GM21717 (cell line): ENCODE data around the gene ASPDH.

Experiments used
- ATAC-seq: cut with Tn5 transposase; IDR thresholded peaks from one replicate; pipeline ENCODE4 v1.9.1; 2021; ENCODE audit warnings: mild to moderate bottlenecking, moderate library complexity; ENCODE audit not compliant: unreplicated experiment

Gene ASPDH

DNA sequence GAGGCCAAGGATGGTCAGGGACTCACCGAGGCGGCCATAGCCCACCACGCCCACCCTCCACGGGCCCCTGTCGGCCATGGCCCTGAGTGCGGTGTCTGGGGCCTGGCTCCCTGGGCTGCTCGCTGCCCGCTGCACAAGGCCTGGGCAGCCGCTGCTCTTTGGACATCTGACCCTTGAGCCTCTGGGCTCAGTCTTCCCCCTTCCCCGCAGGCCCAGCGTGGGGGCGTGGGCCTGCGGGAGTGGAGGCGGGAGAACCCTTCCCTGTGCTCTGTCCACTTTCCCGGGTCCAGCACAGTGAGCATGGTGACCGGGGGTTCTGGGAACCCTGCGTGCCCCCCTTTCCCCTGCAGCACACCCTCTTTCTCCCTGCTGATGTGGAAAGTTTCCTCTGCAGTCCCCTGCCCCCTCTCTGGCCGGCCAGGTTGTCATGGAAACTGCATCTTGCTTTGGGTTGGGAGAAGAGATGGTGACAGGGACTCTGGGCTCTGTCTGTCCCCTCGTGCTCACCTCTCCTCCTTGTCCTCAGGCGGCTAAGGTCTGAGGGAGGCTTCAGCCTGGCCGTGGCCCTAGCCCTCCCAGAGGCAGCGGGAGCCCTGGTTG is at the start of gene ASPDH:
Gene ASPDH, minus strand, starts transcription at position 168 of the 600 bp plus-strand sequence. Its CDS starts 90 bp downstream, at position 78.
- ATAC-seq: no peak

DNA sequence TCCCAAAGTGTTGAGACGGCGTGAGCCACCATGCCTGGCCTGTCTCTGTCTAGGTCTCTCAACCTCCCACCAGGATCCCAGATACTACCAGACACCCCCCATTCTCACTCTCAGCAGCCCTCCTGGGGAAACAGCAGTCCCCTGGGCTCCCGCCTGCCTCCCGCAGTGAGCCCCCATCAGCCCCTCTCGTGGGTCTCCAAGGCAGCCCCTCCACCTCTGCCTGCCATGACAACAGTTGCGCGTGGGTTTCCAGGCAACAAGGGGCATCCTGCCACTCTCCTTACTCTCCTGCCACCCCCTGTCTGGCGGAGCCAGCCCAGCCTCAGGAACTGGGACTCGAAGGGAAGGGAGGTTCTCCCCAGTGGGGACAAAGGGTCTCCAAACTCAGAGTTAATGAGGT is 49.3 kb upstream of the ASPDH start:
- no peak for ATAC-seq

DNA sequence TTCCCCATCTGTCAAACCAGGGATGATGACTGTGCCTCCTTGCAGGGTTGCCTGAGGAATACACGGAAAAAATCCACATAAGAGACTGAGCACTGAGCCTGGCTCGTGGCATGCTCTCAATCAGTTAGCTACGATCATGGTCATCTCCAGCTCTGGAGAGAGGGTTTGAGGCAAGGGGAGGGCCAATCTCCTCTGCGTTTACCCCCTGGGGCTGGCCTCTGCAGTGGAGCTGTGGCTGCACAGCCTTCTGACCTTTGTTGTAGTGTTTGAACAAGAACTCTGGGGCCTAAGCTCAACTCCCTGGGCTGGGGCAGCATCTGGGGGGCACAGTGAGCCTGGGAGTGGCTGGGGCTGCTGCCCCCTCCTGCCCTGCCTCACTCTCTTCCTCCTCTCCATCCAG is 48.6 kb upstream of the ASPDH start:
- ATAC-seq: no peak

DNA sequence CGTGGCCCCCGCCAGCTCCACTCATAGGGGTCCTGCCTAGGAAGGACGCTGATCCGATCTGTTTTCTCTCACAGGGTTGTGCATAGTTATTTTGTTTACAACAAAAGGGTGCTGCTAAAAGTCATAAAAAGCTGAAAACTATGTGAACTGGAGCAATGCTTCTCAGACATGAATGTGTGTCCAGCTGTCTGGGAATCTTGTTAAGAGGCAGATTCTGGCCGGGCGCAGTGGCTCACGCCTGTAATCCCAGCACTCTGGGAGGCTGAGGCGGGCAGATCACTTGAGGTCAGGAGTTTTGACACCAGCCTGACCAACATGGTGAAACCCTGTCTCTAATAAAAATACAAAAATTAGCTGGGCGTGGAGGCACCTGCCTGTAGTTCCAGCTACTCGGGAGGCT is 45.9 kb upstream of the ASPDH start:
- ATAC-seq: no peak

DNA sequence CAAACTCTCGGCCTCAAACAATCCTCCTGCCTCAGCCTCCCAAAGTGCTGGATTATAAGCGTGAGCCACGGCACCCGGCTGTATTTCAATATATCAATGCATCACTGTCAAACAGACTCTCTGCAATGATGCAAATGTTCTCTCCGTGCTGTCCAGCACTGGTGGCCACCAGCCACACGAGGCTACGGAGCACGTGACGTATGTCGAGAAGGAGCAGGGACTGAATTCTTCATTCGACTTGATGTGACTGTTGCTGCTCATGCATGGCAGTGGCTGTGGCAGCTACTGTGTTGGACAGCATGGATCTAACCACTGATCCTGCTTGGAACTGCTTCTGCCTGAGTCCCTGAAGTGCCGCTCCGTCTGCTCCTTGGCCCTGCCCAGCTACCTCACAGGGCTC is 44.7 kb upstream of the ASPDH start:
- no peak for ATAC-seq

DNA sequence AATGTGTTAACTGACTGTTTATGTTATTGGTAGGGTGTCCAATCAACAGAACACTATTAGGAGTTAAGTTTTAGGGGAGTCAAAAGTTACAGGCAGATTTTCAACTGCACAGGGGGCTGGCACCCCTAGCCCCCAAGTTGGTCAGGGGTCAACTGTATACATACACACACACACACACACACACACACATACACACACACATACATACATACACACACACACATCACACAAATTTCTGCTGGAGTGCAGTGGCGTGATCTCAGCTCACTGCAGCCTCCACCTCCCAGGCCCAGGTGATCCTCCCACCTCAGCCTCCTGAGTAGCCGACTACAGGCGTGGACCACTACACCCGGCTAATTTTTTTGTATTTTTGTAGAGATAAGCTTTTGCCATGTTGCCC is 44.3 kb upstream of the ASPDH start:
- no peak for ATAC-seq

DNA sequence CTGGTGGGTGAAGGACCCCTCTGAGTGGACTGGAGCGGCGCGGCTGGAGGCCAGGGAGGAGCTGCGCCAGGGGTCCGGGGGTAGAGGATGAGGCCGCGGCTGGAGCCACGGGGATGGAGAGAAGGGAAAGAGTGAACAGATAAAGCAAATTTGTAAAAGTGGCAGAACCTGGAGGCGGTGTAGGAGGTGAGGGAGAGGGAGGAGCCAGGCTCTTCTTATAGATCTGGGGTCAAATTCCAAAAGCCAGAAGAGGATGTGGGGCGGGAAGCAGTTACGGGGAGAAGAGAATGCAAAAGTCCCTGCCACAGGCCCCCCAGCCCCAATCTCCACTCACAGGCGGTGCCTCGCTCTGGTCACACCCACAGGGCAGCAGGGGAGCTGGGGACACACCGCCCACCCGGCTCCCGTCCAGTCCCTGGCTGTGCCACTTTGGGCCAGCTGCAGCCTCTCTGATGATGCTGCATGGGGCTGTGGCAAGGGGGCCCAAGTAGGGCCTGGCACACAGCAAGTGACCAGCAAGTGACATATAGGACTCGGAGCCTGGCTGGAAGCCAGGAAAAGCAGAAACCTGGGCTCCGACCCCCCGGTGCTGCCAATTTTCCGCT is 43.4 kb upstream of the ASPDH start:
- ATAC-seq: no peak

DNA sequence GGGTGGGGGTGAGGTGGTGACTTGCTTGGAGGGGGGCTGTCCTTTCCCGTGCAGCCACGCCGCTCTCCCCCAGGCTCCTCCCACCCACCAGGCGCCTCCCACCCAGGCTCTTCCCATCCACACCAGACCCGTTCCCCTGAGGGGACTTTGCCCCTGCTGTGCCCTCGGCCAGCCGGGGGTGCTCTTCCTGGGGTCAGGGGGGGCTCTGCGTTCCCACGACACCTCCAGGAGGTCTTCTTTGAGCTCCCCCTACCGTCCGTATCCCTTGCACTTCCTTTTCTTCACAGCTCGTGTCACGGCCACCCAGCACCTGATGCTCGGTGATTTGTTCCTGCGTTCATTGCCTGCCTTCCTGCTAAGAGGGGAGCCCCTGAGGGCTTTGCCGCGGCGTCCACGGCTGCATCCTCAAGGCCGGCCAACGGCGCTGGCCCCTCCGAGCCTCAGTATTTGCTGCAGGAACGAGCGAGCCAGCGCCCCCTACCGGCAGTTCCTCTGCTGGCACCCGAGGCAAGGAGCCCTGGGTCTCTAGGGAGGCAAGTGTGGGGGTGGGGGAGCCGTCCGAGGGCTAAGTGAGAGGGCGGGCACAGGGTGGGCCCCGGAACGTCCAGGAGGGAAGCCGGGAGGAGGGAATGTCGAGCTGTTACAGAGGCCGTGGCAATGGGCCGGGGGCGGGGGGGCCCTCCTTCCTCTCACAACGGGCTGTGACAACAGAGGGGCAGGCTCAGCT is 42.7 kb upstream of the ASPDH start:
- ATAC-seq: no peak

DNA sequence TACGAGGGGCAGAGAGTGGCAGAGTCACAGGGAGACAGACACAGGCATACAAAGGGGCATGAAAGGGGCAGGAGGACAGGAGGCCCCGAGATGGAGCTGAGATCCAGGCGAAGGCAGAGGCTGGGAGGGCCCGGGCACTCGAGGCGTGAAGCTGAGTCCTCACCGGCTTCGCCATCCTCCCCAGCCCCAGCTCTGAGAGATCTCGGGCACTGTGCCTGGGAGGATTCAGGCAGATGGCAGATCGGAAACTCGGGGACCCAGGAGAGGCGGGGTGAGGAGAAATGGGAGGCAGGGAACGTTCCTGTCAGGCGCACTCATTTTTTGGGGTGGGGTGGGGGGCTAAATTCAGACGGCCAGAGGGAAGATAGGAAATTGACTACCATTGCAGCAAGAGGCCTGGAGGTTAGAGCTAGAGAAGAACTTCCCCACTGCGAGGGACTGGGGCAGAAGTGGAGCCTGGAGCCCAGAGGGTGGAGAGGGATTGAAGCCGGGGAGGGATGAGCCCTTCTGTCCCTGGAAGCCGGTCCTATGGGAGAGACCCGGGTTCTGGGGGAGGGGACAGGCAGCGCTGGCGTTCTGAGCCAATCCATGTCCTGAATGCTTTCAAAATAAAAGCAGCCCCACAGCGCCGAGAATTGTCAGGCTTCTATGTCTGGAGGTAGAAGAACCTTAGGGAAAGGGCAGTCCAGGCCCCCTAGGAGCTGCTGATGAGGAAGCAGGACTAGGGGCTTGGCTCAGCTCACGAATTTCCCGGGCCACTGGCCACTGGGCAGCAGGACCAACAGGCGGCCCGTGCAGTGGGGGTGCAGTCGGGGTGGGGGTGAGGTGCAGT is 42.0 kb upstream of the ASPDH start:
- no peak for ATAC-seq

DNA sequence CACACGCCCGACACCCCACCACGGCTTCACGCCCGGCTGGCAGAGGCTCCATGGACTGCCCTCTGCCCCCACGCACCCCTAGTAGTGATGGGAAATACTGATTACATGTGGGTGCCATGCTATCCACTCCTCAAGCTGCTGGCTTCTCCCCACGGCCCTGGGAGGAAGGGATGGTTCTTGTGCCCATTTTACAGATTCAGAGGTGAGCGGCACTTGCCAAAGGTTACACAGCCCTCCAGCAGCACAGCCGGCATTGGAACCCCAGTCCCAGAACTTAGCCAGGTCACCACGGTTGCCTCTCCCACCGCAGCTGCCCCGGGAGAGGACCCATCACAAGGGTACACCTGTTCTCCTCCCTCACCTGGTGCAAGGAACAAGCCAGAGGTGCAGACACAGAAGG is 41.3 kb upstream of the ASPDH start:
- ATAC-seq: no peak

DNA sequence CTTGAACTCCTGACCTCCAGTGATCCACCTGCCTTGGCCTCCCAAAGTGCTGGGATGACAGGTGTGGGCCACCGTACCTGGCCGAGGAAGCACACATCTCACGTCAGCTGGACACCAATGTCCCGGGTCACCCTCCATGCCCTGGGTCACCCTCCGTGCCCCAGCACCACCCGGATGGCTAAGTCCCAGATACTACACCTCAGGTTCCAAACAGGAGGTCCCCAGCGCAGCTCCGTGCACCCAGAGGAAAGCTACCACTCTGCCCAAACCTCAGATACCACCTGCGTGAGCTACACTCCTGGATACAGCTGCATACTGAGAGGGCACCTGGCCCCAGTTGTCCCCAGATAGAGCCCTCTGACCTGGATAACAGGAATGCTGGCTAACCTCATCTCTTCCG is 40.5 kb upstream of the ASPDH start:
- no peak for ATAC-seq

DNA sequence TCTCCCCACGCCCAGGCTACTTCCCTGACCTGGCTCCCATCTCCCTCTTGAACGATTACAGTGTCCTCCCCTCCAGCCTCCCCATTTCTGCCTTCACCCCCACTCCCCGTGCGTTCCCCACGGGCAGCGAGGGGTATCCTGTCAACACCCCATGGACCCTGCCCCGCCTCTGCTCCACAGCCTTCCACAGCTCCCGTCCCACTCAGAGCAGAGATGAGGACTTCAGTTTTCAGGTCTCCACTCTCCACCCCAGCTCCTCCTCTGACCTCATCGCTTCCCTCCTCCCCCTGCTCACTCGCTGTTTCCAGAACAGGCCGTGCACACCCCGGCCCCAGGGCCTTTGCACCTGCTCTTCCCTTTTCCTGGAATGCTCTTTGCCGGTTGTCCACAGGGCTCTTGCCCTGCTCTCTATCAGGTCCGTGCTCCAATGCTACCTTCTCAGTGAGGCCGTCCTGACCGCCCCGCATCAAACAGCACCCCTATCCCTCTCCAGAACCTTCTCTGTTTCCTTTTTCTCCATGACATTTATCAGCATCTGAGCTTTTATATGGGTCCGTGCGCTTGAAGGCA is 39.5 kb upstream of the ASPDH start:
- no peak for ATAC-seq

DNA sequence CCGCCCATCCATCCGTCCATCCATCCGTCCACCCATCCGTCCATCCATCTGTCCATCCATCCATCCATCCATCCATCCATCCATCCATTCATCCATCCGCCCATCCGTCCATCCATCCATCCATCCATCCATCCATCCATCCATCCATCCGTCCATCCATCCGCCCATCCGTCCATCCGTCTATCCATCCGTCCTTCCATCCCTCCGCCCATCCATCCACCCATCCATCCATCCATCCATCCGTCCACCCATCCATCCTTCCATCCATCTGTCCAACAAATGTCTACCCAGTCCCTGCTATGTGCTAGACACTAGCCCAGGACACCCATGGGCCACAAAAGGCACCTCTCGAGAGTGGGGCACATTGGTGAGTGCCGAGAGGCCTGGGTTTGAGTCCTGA is 38.8 kb upstream of the ASPDH start:
- no peak for ATAC-seq

DNA sequence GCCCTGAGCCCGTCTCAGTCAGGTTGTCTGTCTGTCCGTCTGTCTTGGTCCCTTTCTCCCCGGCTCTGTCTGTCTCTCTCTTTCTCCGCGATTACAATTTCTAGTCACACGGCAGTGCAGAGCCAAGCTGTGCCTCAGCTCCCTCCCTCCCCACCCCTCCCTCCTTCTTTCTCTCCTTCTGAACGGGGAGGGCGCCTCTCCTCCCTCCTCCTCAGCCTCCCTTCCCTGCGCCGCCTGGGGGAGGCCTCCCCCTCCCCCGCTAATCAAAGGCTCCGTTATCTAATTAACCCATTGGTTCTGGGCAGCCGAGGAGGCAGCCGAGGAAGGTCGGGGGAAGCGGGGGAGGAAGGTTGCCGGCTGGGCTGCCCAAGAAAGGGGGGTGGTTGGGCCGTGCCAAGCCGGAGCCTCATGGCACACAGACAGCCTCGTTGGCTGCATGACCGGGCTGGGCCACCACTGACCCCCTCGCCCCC is 38.0 kb upstream of the ASPDH start:
- ATAC-seq: no peak

DNA sequence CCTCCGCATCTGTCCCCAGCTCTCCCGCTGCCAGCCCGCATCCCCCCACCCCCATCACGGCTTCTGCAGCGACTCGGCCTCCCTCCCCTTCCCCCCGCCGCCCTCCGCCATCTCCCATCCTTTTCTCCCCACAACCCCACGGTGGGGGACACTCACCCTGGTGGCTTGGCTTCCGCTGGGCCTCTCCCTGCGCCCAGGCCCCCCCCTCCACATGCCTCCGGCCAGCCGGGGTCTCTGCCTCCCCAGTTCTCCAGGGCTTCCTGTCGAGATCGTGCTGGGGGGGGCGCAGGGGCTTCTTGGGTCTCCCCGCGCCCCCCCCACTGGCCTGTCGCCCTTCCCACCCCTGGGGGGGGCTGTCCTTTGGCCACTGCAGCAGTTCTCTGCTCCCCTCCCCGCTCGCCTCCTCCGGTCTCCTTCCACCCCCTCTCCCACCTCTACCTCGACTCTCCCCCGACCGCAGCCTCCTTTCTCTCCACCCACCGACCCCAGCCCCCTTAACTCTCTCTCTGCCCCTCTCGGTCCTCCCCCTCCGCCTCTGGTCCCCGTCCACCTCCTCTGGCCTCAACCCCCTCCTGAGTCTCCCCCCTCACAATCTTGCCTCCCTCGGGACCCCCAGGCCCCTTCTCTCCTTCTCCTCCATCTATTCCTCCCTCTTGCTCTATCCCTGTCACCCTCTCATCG is 37.5 kb upstream of the ASPDH start:
- ATAC-seq: no peak

DNA sequence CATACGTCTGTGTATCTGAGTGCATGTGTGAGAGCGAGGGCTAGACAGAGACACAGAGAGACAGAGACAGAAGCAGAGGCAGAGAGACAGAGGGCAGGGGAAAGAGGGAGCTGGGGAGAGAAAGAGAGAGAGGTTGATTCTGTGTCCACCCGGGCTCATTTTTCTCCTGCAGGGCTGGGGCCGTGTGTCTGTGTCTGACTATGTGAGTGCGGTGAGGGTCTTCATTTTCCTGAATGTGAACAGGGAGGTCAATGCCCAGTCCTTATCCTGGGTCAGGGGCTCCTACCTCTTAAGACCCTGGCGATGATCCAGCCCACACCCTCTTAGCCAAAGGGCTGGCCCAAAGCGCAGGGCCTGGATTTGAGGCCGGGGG is 36.9 kb upstream of the ASPDH start:
- ATAC-seq: no peak

DNA sequence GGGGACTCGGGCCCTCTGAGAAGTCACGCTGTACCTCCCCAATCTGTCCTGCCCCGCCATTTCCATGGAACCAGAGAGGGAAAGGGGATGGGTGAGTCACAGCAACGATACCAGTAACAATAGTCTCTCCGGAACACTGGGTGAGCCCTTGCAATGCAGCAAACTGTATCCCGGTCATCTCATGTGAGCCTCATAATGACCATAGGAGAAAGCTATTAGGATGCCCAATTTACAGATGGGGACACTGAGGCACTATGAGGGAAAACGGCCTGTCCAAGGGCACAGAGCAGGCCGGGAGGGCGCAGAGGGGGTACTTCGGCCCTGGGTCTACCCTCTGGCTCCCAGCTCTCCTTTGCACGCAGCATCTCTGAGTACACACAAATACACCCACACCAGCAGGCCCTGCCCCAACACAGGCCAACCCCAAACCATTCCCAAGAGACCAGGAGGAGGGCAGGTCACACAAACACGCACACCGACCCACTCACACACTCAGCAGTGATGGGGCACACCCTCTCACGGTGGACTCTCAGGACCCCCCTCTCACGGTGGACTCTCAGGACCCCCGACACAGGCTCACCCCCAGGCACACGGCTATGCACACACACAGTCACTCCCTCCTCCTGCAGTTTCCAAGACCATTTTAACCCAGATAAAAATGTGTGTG is 36.3 kb upstream of the ASPDH start:
- no peak for ATAC-seq

DNA sequence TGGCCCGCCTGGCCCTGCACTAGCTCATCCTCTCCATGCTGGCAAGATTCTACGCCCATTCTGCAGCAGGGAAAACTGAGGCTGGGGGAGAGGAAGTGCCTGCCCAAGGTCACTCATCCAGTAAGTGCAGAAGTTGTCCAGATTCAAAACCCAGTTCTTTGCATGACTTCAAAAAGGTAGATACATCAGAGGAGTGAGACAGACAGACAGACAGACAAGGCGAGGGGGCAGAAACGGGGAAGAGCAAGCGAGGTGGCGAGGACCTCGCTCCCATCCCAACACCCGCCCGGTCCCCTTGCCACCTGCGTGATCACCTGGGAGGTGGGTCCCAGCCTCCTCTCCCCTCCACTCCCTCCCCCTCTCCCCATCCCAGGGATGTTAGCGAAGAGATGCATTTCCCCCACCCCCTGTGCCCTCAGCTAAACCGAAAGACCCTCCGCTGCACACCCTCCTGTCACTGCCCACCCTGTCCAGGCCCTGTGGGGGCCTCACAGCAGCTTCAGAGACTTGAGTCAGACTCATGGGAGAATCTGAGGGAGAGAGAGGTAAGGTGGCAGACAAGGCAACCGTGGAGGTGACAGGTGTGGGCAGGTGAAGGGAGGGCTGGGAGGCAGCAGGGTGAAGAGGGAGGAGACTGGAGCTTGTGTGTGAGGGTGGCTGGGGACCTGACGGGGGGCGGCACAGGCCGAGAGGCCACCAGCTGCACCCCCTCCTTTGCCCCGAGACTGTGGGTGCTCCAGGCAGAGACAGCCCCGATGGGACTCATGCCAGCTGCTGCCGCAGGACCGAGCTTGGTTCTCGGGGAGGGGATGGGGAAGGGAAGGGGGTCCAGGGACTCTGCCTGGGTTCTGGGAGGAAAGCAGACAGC is 35.6 kb upstream of the ASPDH start:
- ATAC-seq: no peak
